ENCODE measurements around the gene CYTH3. TPM values are rescaled to one million over a fixed set of nuclear protein-coding genes. Genes with fewer than 3 reads are reported as not detected.
A peak's percentile ranks its signal among the peaks of the same experiment; 100 is the strongest.

CYTH3 gene
- polyA plus RNA-seq, 1 donor (not counting 4 experiments of a cell fraction or from before 2014, with no cell fraction given): 28.4 TPM

DNA sequence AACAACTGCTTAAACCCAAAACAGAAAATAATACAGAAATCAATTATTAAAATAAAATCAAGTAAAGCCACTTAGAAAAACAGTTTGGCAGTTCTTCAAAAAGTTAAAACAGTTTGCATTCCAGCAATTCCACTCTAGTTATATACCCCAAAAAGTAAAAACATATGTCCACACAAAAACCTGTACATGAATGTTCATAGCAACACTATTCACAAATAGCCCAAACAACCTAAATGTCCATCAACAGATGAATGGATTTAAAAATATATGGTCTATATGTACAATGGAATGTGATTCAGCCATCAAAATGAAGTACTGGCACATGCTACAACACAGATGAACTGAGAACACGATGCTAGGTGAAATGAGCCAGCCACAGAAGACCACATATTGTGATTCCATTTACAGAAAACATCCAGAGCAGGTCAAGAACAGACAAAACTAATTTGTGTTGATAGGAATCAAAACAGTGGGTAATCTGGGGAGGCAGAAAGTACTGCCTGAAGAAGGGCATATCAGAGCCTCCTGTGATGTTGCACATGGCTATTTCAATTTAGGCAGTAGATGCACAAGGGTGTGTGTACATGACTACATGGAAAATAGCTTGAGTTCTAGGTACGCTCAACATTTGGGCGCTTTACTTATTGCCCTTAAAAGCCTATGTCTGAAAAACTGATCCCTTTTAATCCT lies 66.3 kb downstream of the CYTH3 start:
- Histone ChIP-seq H4K20me1 (ENCODE audit: control insufficient read depth, extremely low read depth, insufficient read depth, low read length) (no peaks in the 10 kb centered on the region), H3K27ac (ENCODE audit: control insufficient read depth, insufficient read depth, low read length) (no peak overlapping the region), H3K79me2 (ENCODE audit: control insufficient read depth, insufficient read depth, low read length) (peaks cover 76% of the 10 kb centered on the region), H3K9me3 (ENCODE audit: control insufficient read depth, low read depth, low read length) (no peaks in the 10 kb centered on the region), H3K4me2 (ENCODE audit: control insufficient read depth, extremely low read depth, insufficient read depth, low read depth, low read length) (no peak overlapping the region), H3K36me3 (ENCODE audit: control insufficient read depth in 2 of 2, extremely low read depth in 1 of 2, insufficient read depth in 2 of 2, low read length in 2 of 2) (no peaks in the 10 kb centered on the region), H3K4me3 (ENCODE audit: control insufficient read depth in 2 of 3, extremely low read depth in 1 of 3, insufficient read depth in 2 of 3, low read depth in 1 of 3, low read length in 3 of 3) (no peak overlapping the region), H2AFZ (ENCODE audit: control insufficient read depth, low read length) (no peak overlapping the region), H3K9ac (ENCODE audit: control insufficient read depth, extremely low read depth, insufficient read depth, low read length) (no peak overlapping the region), H3K4me1 (ENCODE audit: control insufficient read depth, extremely low read depth, insufficient read depth, low read length) (no peaks in the 10 kb centered on the region), H3K9me1 (ENCODE audit: control insufficient read depth, extremely low read depth, insufficient read depth, low read length) (peaks cover 3% of the 10 kb centered on the region), H3K27me3 (ENCODE audit: control insufficient read depth, extremely low read depth, insufficient read depth, low read length) (no peaks in the 10 kb centered on the region)
- dilution Hi-C loops (cut with MboI; ENCODE audit: extremely low pct_ligation_motif_present, low sequenced_read_pairs): no loop called here
- DNase-seq (ENCODE audit: low read depth, low spot score) (no peak), FAIRE-seq (peak; percentile 51)
- TF ChIP-seq, protein P1, sequence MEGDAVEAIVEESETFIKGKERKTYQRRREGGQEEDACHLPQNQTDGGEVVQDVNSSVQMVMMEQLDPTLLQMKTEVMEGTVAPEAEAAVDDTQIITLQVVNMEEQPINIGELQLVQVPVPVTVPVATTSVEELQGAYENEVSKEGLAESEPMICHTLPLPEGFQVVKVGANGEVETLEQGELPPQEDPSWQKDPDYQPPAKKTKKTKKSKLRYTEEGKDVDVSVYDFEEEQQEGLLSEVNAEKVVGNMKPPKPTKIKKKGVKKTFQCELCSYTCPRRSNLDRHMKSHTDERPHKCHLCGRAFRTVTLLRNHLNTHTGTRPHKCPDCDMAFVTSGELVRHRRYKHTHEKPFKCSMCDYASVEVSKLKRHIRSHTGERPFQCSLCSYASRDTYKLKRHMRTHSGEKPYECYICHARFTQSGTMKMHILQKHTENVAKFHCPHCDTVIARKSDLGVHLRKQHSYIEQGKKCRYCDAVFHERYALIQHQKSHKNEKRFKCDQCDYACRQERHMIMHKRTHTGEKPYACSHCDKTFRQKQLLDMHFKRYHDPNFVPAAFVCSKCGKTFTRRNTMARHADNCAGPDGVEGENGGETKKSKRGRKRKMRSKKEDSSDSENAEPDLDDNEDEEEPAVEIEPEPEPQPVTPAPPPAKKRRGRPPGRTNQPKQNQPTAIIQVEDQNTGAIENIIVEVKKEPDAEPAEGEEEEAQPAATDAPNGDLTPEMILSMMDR (optimal IDR thresholded peaks at IDR 0.05 in 1 of 3, IDR thresholded peaks at IDR 0.05 in 1 of 3, conservative IDR thresholded peaks at IDR 0.05 in 1 of 3; ENCODE audit: extremely low read depth in 1 of 3, insufficient read depth in 2 of 3, low read length in 3 of 3): no peak
- no peak for TF ChIP-seq EZH2 (IDR thresholded peaks at IDR 0.05; ENCODE audit: low read length)

DNA sequence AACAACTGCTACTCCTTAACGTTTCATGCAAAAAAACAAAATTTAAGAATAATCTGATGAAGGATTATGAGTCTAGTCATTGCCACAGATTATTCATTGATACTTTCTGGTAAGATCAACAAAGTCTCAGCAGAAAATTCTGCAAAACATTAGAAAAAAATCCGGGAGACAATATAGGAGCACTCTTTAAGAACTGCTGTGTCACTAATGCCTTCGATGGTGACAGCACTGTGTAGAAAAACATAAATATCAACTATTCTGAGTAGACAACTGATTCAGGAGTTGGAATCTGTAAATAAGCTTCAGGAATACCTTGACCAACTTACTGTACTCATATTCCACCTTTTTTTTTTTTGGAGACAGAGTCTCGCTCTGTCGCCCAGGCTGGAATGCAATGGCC lies 69.0 kb downstream of the CYTH3 start:
- dilution Hi-C loops (cut with MboI; ENCODE audit: extremely low pct_ligation_motif_present, low sequenced_read_pairs): no loop called here
- FAIRE-seq (no peak), DNase-seq (ENCODE audit: low read depth, low spot score) (no peak)
- no peak overlapping the region for H3K9ac ChIP-seq (ENCODE audit: control insufficient read depth, extremely low read depth, insufficient read depth, low read length)
- no peaks in the 10 kb centered on the region for H3K27me3 ChIP-seq (ENCODE audit: control insufficient read depth, extremely low read depth, insufficient read depth, low read length)
- H3K4me2 ChIP-seq (ENCODE audit: control insufficient read depth, extremely low read depth, insufficient read depth, low read depth, low read length): no peak overlapping the region
- no peaks in the 10 kb centered on the region for H3K4me1 ChIP-seq (ENCODE audit: control insufficient read depth, extremely low read depth, insufficient read depth, low read length)
- no peaks in the 10 kb centered on the region for H3K36me3 ChIP-seq (ENCODE audit: control insufficient read depth in 2 of 2, extremely low read depth in 1 of 2, insufficient read depth in 2 of 2, low read length in 2 of 2)
- no peak overlapping the region for H3K27ac ChIP-seq (ENCODE audit: control insufficient read depth, insufficient read depth, low read length)
- no peaks in the 10 kb centered on the region for H3K9me1 ChIP-seq (ENCODE audit: control insufficient read depth, extremely low read depth, insufficient read depth, low read length)
- no peak overlapping the region for H2AFZ ChIP-seq (ENCODE audit: control insufficient read depth, low read length)
- H3K79me2 ChIP-seq (ENCODE audit: control insufficient read depth, insufficient read depth, low read length): peaks cover 67% of the 10 kb centered on the region
- TF ChIP-seq EZH2 (IDR thresholded peaks at IDR 0.05; ENCODE audit: low read length): no peak
- TF ChIP-seq, protein P1 (optimal IDR thresholded peaks at IDR 0.05 in 1 of 3, IDR thresholded peaks at IDR 0.05 in 1 of 3, conservative IDR thresholded peaks at IDR 0.05 in 1 of 3; ENCODE audit: extremely low read depth in 1 of 3, insufficient read depth in 2 of 3, low read length in 3 of 3): no peak
- no peak overlapping the region for H3K4me3 ChIP-seq (ENCODE audit: control insufficient read depth in 2 of 3, extremely low read depth in 1 of 3, insufficient read depth in 2 of 3, low read depth in 1 of 3, low read length in 3 of 3)
- H3K9me3 ChIP-seq (ENCODE audit: control insufficient read depth, low read depth, low read length): no peaks in the 10 kb centered on the region
- no peaks in the 10 kb centered on the region for H4K20me1 ChIP-seq (ENCODE audit: control insufficient read depth, extremely low read depth, insufficient read depth, low read length)
